ENCODE results near the gene ARL8B. TPM values are rescaled to one million over a fixed set of nuclear protein-coding genes. Genes with fewer than 3 reads are reported as not detected.

The ARL8B gene
- total and polyA plus RNA-seq, 2 donors (not counting 1 experiment from before 2014, with no cell fraction given), result 74.8 to 98.4 TPM

DNA sequence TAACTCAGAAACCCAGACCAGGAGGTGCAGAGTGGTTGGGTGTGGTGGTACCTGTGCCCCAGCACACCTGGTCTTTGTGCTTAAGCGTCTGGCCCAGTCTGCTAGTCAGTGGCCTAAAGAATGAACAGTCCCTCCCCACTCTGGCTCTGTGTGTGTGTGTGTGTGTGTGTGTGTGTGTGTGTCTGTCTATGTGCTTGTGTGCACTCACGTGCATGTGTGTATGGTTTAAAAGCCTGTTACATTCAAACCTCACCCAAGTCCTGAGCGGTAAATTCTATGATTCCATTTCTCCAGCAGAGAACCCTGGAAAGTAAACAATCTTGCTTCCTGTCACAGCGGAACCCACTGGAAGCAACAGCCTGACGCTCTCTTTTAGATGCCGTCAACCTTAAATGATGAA lies 99.6 kb downstream of the ARL8B start:
- Histone ChIP-seq H3K9ac (ENCODE audit: insufficient read depth, low read length) (no peak overlapping the region), H3K36me3 (ENCODE audit: control insufficient read depth, insufficient read depth, low read length) (peaks cover 3% of the 10 kb centered on the region), H3K27me3 (ENCODE audit: control insufficient read depth, insufficient read depth, low read length) (no peaks in the 10 kb centered on the region), H4K20me1 (ENCODE audit: control insufficient read depth, extremely low read depth, insufficient read depth, low read length) (no peaks in the 10 kb centered on the region), H3K79me2 (ENCODE audit: control insufficient read depth, insufficient read depth, low read length) (no peaks in the 10 kb centered on the region), H3K4me2 (ENCODE audit: extremely low read depth, insufficient read depth, low read length) (no peak overlapping the region), H3K9me3 (ENCODE audit: control insufficient read depth, insufficient read depth, low read depth, low read length) (no peaks in the 10 kb centered on the region), H3K4me3 (replicated peaks in 1 of 4; ENCODE audit: control extremely low read depth in 1 of 4, insufficient read depth in 1 of 4, low read depth in 3 of 4, low read length in 4 of 4) (no peak overlapping the region), H2AFZ (ENCODE audit: low read length) (no peak overlapping the region), H3K27ac (ENCODE audit: insufficient read depth, low read length) (no peak overlapping the region), H3K4me1 (ENCODE audit: control insufficient read depth, extremely low read depth, insufficient read depth, low read length) (peaks cover 2% of the 10 kb centered on the region)
- TF ChIP-seq EZH2 (IDR thresholded peaks at IDR 0.05; ENCODE audit: low read length, missing control alignments), result no peak
- TF ChIP-seq, protein P1, sequence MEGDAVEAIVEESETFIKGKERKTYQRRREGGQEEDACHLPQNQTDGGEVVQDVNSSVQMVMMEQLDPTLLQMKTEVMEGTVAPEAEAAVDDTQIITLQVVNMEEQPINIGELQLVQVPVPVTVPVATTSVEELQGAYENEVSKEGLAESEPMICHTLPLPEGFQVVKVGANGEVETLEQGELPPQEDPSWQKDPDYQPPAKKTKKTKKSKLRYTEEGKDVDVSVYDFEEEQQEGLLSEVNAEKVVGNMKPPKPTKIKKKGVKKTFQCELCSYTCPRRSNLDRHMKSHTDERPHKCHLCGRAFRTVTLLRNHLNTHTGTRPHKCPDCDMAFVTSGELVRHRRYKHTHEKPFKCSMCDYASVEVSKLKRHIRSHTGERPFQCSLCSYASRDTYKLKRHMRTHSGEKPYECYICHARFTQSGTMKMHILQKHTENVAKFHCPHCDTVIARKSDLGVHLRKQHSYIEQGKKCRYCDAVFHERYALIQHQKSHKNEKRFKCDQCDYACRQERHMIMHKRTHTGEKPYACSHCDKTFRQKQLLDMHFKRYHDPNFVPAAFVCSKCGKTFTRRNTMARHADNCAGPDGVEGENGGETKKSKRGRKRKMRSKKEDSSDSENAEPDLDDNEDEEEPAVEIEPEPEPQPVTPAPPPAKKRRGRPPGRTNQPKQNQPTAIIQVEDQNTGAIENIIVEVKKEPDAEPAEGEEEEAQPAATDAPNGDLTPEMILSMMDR (conservative IDR thresholded peaks at IDR 0.05 in 1 of 2, IDR thresholded peaks at IDR 0.05 in 1 of 2; ENCODE audit: low read depth in 1 of 2, low read length in 2 of 2), result no peak
- no peak for DNase-seq (ENCODE audit: low read depth in 2 of 2)

DNA sequence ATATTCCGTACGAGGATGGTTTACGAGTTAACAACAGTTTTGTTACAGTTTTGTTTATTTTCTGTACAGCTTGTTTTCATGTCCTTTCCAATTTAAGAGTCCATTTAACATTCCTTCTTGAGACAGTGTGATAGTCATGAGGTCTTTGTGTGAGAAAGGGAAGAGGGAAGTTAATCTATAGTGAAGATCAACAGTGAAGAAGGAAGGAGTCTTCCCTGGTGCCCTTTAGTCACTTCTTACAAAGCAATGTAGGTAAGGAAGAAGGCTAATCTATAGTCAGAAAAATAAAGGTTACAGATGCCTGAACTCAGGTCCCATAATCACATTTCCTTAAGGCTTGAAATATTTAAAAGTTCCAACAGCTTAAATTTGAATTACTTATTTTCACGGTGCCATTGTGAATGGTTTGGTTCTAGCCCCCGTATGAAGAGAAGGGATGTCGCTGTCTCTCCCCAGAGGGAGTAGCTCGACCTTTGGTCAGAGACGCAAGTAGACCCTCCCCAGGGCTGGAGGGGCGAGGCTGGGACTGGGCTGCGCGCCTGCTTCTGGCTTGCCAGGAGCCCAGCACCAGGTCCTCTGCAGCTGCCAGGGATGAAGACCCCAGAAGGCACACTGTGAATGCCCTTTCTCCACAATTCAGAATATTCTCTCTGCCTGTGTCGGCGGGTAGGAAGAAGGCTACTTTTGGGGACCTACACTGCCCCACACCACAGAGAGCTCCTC lies 100.4 kb downstream of the ARL8B start:
- Histone ChIP-seq H4K20me1 (ENCODE audit: control insufficient read depth, extremely low read depth, insufficient read depth, low read length) (no peaks in the 10 kb centered on the region), H3K4me2 (ENCODE audit: extremely low read depth, insufficient read depth, low read length) (no peak overlapping the region)
- TF ChIP-seq EZH2 (IDR thresholded peaks at IDR 0.05; ENCODE audit: low read length, missing control alignments), result no peak
- TF ChIP-seq, protein P1 (conservative IDR thresholded peaks at IDR 0.05 in 1 of 2, IDR thresholded peaks at IDR 0.05 in 1 of 2; ENCODE audit: low read depth in 1 of 2, low read length in 2 of 2), result no peak

DNA sequence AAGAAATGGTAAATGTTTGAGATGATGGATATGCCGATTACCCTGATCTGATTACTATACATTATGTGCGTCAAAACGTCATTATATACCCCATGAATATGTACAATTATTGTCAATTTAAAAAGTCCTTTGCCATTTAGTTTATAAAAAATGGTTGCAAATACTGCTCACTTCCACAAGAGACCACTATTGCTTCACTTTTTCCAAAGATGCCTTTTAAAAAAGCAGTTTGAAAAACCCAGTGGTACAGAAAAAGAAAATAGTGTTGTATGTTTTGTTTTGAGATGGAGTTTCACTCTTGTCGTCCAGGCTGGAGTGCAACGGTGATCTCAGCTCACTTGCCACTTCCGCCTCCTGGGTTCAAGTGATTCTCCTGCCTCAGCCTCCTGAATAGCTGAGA lies 104.7 kb downstream of the ARL8B start:
- Histone ChIP-seq H3K27me3 (ENCODE audit: control insufficient read depth, insufficient read depth, low read length) (no peaks in the 10 kb centered on the region), H4K20me1 (ENCODE audit: control insufficient read depth, extremely low read depth, insufficient read depth, low read length) (no peaks in the 10 kb centered on the region), H3K9ac (ENCODE audit: insufficient read depth, low read length) (no peak overlapping the region), H3K79me2 (ENCODE audit: control insufficient read depth, insufficient read depth, low read length) (no peaks in the 10 kb centered on the region), H3K27ac (ENCODE audit: insufficient read depth, low read length) (no peak overlapping the region), H3K4me1 (ENCODE audit: control insufficient read depth, extremely low read depth, insufficient read depth, low read length) (no peaks in the 10 kb centered on the region), H2AFZ (ENCODE audit: low read length) (no peak overlapping the region), H3K4me3 (replicated peaks in 1 of 4; ENCODE audit: control extremely low read depth in 1 of 4, insufficient read depth in 1 of 4, low read depth in 3 of 4, low read length in 4 of 4) (no peak overlapping the region), H3K4me2 (ENCODE audit: extremely low read depth, insufficient read depth, low read length) (no peak overlapping the region), H3K9me3 (ENCODE audit: control insufficient read depth, insufficient read depth, low read depth, low read length) (no peaks in the 10 kb centered on the region), H3K36me3 (ENCODE audit: control insufficient read depth, insufficient read depth, low read length) (no peaks in the 10 kb centered on the region)
- TF ChIP-seq, protein P1 (conservative IDR thresholded peaks at IDR 0.05 in 1 of 2, IDR thresholded peaks at IDR 0.05 in 1 of 2; ENCODE audit: low read depth in 1 of 2, low read length in 2 of 2), result peak; percentile 38 to 53
- no peak for TF ChIP-seq EZH2 (IDR thresholded peaks at IDR 0.05; ENCODE audit: low read length, missing control alignments)
- peak; percentile 27 to 61 for DNase-seq (ENCODE audit: low read depth in 2 of 2)

More for the DNA sequence above, 100.4 kb downstream of the ARL8B start:
- Histone ChIP-seq H3K27me3 (ENCODE audit: control insufficient read depth, insufficient read depth, low read length) (no peaks in the 10 kb centered on the region), H3K9ac (ENCODE audit: insufficient read depth, low read length) (no peak overlapping the region), H3K79me2 (ENCODE audit: control insufficient read depth, insufficient read depth, low read length) (no peaks in the 10 kb centered on the region), H3K27ac (ENCODE audit: insufficient read depth, low read length) (no peak overlapping the region), H3K4me1 (ENCODE audit: control insufficient read depth, extremely low read depth, insufficient read depth, low read length) (peaks cover 2% of the 10 kb centered on the region), H3K4me3 (replicated peaks in 1 of 4; ENCODE audit: control extremely low read depth in 1 of 4, insufficient read depth in 1 of 4, low read depth in 3 of 4, low read length in 4 of 4) (no peak overlapping the region), H3K9me3 (ENCODE audit: control insufficient read depth, insufficient read depth, low read depth, low read length) (no peaks in the 10 kb centered on the region), H3K36me3 (ENCODE audit: control insufficient read depth, insufficient read depth, low read length) (peaks cover 3% of the 10 kb centered on the region), H2AFZ (ENCODE audit: low read length) (no peak overlapping the region)
- DNase-seq (ENCODE audit: low read depth in 2 of 2), result no peak

Measured in fibroblast of lung (primary cell).